ENCODE measurements around the gene CSNK2A3. TPM values are rescaled to one million over a fixed set of nuclear protein-coding genes. Genes with fewer than 3 reads are reported as not detected.

The CSNK2A3 gene
- total RNA-seq, 1 experiment from 2014 or later = 1.4 TPM

GRCh38 chr11:11346303-11346702, 6.7 kb downstream of the CSNK2A3 start (continued):
- TF ChIP-seq ARID4B (CRISPR knock-in tag; IDR thresholded peaks at IDR 0.05; ENCODE audit: borderline replicate concordance) (no peak), ZNF532 (CRISPR knock-in tag; IDR thresholded peaks at IDR 0.05; ENCODE audit: borderline replicate concordance) (no peak), NFYB (CRISPR knock-in tag; conservative IDR thresholded peaks at IDR 0.05; ENCODE audit: low read depth) (no peak), ATF1 (CRISPR knock-in tag; IDR thresholded peaks at IDR 0.05) (no peak), HMGXB4 (CRISPR knock-in tag; IDR thresholded peaks at IDR 0.05) (no peak), MYBL2 (CRISPR knock-in tag; IDR thresholded peaks at IDR 0.05) (no peak), CTCF (IDR thresholded peaks at IDR 0.05) (no peak)

GRCh38 chr11:11345099-11345498, 8.0 kb downstream of the CSNK2A3 start:
- no peaks in the 10 kb centered on the region for H3K36me3 Mint-ChIP-seq
- ChIA-PET CTCF (interaction anchor here (1.3 kb wide), 1 partner anchor 317 kb away, joined by 4 read pairs; no protein-coding TSS in a partner anchor), POLR2A (no interaction called here)
- TF ChIP-seq ZNF138 (CRISPR knock-in tag; conservative IDR thresholded peaks at IDR 0.05) (no peak), ZMAT4 (CRISPR knock-in tag; IDR thresholded peaks at IDR 0.05) (no peak), TCF7 (CRISPR knock-in tag; IDR thresholded peaks at IDR 0.05; ENCODE audit: low read depth) (no peak), FOXP1 (CRISPR knock-in tag; IDR thresholded peaks at IDR 0.05; ENCODE audit: borderline replicate concordance) (no peak)
- H3K27ac Mint-ChIP-seq = no peak overlapping the region
- no peaks in the 10 kb centered on the region for H3K27me3 Mint-ChIP-seq (ENCODE audit: low read depth)
- H3K4me1 Mint-ChIP-seq = no peaks in the 10 kb centered on the region
- H3K9me3 Mint-ChIP-seq = no peaks in the 10 kb centered on the region
- H3K4me3 Mint-ChIP-seq = no peak overlapping the region
- ATAC-seq (no peak), DNase-seq (ENCODE audit: low spot score) (no peak)
